Measurements from ENCODE around the gene PEDS1.

DNA sequence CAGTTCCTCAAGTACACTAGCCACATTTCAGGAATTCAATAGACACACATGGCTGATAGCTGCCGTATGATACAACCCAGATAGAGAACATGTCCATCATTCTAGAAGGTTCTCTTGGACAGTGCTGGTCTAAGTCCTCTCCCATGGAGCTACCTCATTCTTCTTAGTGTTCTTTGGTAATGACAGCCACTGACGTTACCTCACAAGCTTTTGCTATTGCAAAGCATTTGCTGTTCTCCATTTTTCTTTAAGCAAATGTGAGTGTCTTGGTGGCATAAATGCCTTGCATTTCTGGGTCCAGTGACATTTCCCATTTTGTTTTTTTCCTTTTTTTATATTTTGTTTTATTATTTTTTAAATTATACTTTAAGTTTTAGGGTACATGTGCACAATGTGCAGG, 28.8 kb upstream of the PEDS1 start:
- TF ChIP-seq CTCF (conservative IDR thresholded peaks at IDR 0.05; ENCODE audit: low read depth, low read length) (no peak), RAD21 (IDR thresholded peaks at IDR 0.05; ENCODE audit: low read length) (no peak), BHLHE40 (IDR thresholded peaks at IDR 0.05; ENCODE audit: low read depth, low read length) (no peak), POLR2A (IDR thresholded peaks at IDR 0.05; ENCODE audit: low read depth, low read length) (no peak)

All from IMR-90 (cell line).